ENCODE data around the gene RFPL1. TPM values are rescaled to one million over a fixed set of nuclear protein-coding genes. Genes with fewer than 3 reads are reported as not detected.
"Not testable (repeated sequence)": the region's sequence is repeated elsewhere in the genome, so short reads cannot be mapped to it uniquely, and the experiment has no call there.

RFPL1 gene
- total and polyA plus RNA-seq, 3 experiments from 2014 or later, result not detected

DNA sequence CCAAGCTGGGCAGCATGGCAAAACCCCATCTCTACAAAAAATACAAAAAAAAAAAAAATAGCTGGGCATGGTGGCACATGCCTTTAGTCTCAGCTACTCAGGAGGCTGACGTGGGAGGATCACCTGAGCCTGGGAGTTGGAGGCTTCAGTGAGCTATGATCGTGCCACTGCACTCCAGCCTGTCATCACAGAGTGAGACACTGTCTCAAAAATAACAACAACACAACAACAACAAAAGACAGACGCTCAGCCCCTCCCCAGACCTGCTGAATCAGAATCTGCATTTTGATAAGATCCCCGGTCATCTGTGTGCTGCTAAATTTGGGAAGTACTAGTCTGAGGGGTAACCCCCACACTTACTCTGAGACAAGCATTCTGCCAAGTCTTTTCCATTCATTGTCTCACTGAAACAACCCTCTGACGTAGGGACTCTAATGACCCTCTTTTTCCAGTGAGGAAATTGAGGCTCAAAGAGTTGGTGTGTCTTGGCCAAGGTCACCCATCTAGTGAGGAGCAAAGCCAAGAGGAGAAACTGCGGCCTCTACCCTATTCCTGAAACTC, 49.1 kb downstream of the RFPL1 start:
- Histone ChIP-seq H3K27me3 (ENCODE audit: insufficient read depth, low read length, poor library complexity, severe bottlenecking) (no peaks in the 10 kb centered on the region), H3K27ac (ENCODE audit: low read depth, low read length) (no peak overlapping the region), H3K36me3 (ENCODE audit: insufficient read depth, low read length) (no peaks in the 10 kb centered on the region), H3K4me3 (ENCODE audit: low read length) (no peak overlapping the region), H3K4me1 (ENCODE audit: insufficient read depth, low read length) (no peaks in the 10 kb centered on the region), H3K9me3 (ENCODE audit: low read length) (no peaks in the 10 kb centered on the region)
- POLR2A ChIA-PET, result no interaction called here
- Mint-ChIP-seq H3K27me3 (peaks cover 0 to 2% of the 10 kb centered on the region in 2 donors), H3K4me1 (no peaks in the 10 kb centered on the region), H3K36me3 (peaks cover 0 to 4% (median 1%) of the 10 kb centered on the region in 3 donors), H3K9me3 (no peaks in the 10 kb centered on the region), H3K4me3 (no peak overlapping the region), H3K27ac (no peak overlapping the region)
- DNase-seq, result no peak
- CTCF ChIA-PET, result interaction anchor here (0.9 kb wide), 1 partner anchor 92 kb away, joined by 3 read pairs; no protein-coding TSS in a partner anchor

DNA sequence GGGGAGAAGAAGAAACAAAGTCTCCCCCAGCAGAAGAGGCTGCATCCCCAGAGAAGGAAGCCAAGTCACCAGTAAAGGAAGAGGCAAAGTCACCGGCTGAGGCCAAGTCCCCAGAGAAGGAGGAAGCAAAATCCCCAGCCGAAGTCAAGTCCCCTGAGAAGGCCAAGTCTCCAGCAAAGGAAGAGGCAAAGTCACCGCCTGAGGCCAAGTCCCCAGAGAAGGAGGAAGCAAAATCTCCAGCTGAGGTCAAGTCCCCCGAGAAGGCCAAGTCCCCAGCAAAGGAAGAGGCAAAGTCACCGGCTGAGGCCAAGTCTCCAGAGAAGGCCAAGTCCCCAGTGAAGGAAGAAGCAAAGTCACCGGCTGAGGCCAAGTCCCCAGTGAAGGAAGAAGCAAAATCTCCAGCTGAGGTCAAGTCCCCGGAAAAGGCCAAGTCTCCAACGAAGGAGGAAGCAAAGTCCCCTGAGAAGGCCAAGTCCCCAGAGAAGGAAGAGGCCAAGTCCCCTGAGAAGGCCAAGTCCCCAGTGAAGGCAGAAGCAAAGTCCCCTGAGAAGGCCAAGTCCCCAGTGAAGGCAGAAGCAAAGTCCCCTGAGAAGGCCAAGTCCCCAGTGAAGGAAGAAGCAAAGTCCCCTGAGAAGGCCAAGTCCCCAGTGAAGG, 50.9 kb downstream of the RFPL1 start:
- H3K27ac ChIP-seq (ENCODE audit: low read depth, low read length); H3K36me3 ChIP-seq (ENCODE audit: insufficient read depth, low read length); H3K4me3 Mint-ChIP-seq; POLR2A ChIA-PET; H3K9me3 ChIP-seq (ENCODE audit: low read length); H3K9me3 Mint-ChIP-seq; H3K27me3 Mint-ChIP-seq; CTCF ChIA-PET; H3K4me3 ChIP-seq (ENCODE audit: low read length); H3K36me3 Mint-ChIP-seq; H3K4me1 ChIP-seq (ENCODE audit: insufficient read depth, low read length); H3K4me1 Mint-ChIP-seq; DNase-seq; H3K27ac Mint-ChIP-seq; H3K27me3 ChIP-seq (ENCODE audit: insufficient read depth, low read length, poor library complexity, severe bottlenecking): not testable (repeated sequence)

DNA sequence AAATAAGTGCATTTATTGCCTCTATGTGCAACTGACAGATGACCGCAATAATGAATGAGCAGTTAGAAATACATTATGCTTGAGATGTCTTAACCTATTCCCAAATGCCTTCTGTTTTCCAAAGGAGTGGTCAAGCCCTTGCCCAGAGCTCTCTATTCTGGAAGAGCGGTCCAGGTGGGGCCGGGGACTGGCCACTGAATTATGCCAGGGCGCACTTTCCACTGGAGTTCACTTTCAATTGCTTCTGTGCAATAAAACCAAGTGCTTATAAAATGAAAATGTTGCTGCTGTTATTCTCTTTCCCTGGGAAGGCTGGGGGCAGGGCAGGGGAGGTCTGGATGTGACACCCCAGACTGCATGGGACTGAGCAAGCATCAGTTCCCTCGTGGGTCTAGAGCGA, 52.6 kb downstream of the RFPL1 start:
- H3K27ac Mint-ChIP-seq, result no peak overlapping the region
- ChIA-PET CTCF (no interaction called here), POLR2A (no interaction called here)
- H3K27me3 ChIP-seq (ENCODE audit: insufficient read depth, low read length, poor library complexity, severe bottlenecking), result no peaks in the 10 kb centered on the region
- peaks cover 4 to 11% (median 5%) of the 10 kb centered on the region in 3 donors for H3K36me3 Mint-ChIP-seq
- no peaks in the 10 kb centered on the region for H3K27me3 Mint-ChIP-seq
- no peaks in the 10 kb centered on the region for H3K36me3 ChIP-seq (ENCODE audit: insufficient read depth, low read length)
- H3K4me3 Mint-ChIP-seq, result no peak overlapping the region
- H3K4me1 ChIP-seq (ENCODE audit: insufficient read depth, low read length), result no peaks in the 10 kb centered on the region
- H3K9me3 ChIP-seq (ENCODE audit: low read length), result no peaks in the 10 kb centered on the region
- DNase-seq, result no peak
- no peaks in the 10 kb centered on the region for H3K9me3 Mint-ChIP-seq
- no peak overlapping the region for H3K27ac ChIP-seq (ENCODE audit: low read depth, low read length)
- no peaks in the 10 kb centered on the region for H3K4me1 Mint-ChIP-seq
- H3K4me3 ChIP-seq (ENCODE audit: low read length), result no peak overlapping the region

Other genes starting within 250 kb of the RFPL1 start
- not detected for gene EMID1, start 232.7 kb upstream of the RFPL1 start, total RNA-seq
- 0.31 TPM for gene EMID1, start 232.7 kb upstream of the RFPL1 start, polyA plus RNA-seq
- 10 to 100 TPM; 37.9 to 41.0 TPM for gene RHBDD3, start 170.6 kb upstream of the RFPL1 start, total RNA-seq
- gene RHBDD3, start 170.6 kb upstream of the RFPL1 start, polyA plus RNA-seq, result 10.4 TPM
- gene EWSR1, start 170.3 kb upstream of the RFPL1 start, total RNA-seq, result 100 to 1,000 TPM; 312 to 327 TPM
- 219 TPM for gene EWSR1, start 170.3 kb upstream of the RFPL1 start, polyA plus RNA-seq
- gene GAS2L1, start 131.9 kb upstream of the RFPL1 start, total RNA-seq, result under 1 TPM; 0.61 to 0.71 TPM
- 0.58 TPM for gene GAS2L1, start 131.9 kb upstream of the RFPL1 start, polyA plus RNA-seq
- gene RASL10A, start 122.9 kb upstream of the RFPL1 start, total RNA-seq, result not detected
- gene RASL10A, start 122.9 kb upstream of the RFPL1 start, polyA plus RNA-seq, result not detected
- 10 to 100 TPM; 75.0 to 75.1 TPM for gene AP1B1, start 50.0 kb upstream of the RFPL1 start, total RNA-seq
- 22.9 TPM for gene AP1B1, start 50.0 kb upstream of the RFPL1 start, polyA plus RNA-seq
- gene NEFH, start 41.6 kb downstream of the RFPL1 start, total RNA-seq, result 1 to 10 TPM; 6.3 to 7.1 TPM
- 1.6 TPM for gene NEFH, start 41.6 kb downstream of the RFPL1 start, polyA plus RNA-seq
- gene THOC5, start 115.2 kb downstream of the RFPL1 start, total RNA-seq, result 10 to 100 TPM; 62.6 to 64.1 TPM
- gene THOC5, start 115.2 kb downstream of the RFPL1 start, polyA plus RNA-seq, result 28.5 TPM
- gene NIPSNAP1, start 142.5 kb downstream of the RFPL1 start, total RNA-seq, result 10 to 100 TPM; 39.6 to 40.3 TPM
- gene NIPSNAP1, start 142.5 kb downstream of the RFPL1 start, polyA plus RNA-seq, result 52.3 TPM
- 10 to 100 TPM; 51.6 to 53.3 TPM for gene NF2, start 165.1 kb downstream of the RFPL1 start, total RNA-seq
- 21.4 TPM for gene NF2, start 165.1 kb downstream of the RFPL1 start, polyA plus RNA-seq

Measured in CD8-positive, alpha-beta memory T cell (primary cell).